Jurkat, Clone E6-1 (cell line): ENCODE measurements around the gene SYNDIG1.

Experiments used
- DNase-seq: peaks from one replicate; pipeline ENCODE4 v3.0.0-alpha.2; 2011; ENCODE audit warnings: low read depth, low spot score
- H3K4me3 ChIP-seq: 2 replicates; pipeline ENCODE4 v1.5.1; 2011; ENCODE audit warnings: mild to moderate bottlenecking, low read length, control low read depth, moderate library complexity

SYNDIG1 gene

GRCh38 chr20:24445510-24446170 lies 23.8 kb upstream of the SYNDIG1 start:
- no peak overlapping the region for H3K4me3 ChIP-seq
- DNase-seq, result no peak

DNA sequence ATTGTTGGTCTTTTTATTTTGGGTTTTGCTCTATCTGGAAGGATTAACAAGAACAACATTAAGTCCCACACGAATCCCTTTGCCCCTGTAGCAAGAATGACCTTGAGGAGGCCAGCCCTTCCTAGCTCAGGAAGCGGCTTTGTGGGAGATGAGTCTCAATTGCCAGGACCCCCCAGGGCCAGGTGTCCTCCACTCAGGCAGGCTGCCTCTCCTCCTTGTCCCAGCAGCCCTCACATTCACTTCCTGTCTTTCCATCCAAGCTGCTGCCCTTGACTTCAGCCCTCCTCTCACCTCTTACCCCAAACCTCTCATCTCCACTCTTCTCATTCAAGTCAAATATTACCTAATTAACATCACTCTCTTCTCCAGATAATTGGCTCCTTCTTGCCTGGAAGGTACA lies 22.6 kb upstream of the SYNDIG1 start:
- no peak overlapping the region for H3K4me3 ChIP-seq
- no peak for DNase-seq

- no peak for DNase-seq
- H3K4me3 ChIP-seq, result no peak overlapping the region
Measured at GRCh38 chr20:24448170-24448569, 21.3 kb upstream of the SYNDIG1 start.

DNA sequence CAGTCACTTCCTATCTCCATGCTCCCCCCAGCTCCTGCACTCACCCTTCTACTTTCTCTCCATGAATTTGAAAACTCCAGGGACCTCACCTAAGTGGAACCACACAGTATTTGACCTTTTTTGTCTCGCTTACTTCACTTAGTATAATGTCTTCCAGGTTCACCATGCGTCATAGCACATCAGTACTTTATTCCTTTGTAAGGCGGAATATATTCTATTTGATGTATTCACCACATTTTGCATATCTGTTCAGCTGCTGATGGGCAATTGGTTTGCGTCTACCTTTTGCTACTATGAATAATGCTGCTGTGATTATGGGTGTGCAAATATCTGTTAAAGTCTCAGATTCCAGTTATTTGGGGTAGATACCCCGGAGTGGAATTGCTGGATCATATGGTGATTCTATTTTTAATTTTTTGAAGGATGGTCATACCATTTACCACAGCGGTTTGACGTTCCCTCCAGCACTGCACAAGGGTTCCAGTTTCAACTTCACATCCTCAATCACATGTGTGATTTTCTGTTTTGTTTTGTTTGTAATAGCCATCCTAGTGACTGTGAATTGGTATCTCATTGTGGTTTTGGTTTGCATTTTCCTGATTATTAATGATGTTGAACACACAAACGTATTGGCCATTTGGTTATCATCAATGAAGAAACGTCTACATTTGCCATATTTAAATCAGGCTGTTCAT lies 20.3 kb upstream of the SYNDIG1 start:
- DNase-seq, result no peak
- no peak overlapping the region for H3K4me3 ChIP-seq

DNA sequence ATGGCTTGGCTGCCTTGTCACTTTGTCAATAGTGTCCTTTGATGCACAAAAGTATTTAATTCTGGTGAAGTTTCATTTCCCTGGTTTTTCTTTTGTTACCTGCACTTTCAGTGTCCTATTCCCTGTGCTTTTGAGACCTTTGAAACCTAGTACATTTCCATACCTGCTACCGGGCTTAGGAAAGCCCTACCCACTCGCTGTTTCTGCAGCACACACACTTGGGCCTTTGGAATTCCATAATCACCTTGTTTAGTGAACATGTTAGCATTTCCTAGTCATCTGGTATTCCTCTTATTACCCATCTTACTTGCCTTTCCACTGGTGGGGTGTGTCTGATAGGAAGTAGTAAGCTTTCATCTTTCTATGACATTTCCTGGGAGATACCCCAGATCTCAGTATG lies 19.3 kb upstream of the SYNDIG1 start:
- no peak for DNase-seq
- H3K4me3 ChIP-seq, result no peak overlapping the region

DNA sequence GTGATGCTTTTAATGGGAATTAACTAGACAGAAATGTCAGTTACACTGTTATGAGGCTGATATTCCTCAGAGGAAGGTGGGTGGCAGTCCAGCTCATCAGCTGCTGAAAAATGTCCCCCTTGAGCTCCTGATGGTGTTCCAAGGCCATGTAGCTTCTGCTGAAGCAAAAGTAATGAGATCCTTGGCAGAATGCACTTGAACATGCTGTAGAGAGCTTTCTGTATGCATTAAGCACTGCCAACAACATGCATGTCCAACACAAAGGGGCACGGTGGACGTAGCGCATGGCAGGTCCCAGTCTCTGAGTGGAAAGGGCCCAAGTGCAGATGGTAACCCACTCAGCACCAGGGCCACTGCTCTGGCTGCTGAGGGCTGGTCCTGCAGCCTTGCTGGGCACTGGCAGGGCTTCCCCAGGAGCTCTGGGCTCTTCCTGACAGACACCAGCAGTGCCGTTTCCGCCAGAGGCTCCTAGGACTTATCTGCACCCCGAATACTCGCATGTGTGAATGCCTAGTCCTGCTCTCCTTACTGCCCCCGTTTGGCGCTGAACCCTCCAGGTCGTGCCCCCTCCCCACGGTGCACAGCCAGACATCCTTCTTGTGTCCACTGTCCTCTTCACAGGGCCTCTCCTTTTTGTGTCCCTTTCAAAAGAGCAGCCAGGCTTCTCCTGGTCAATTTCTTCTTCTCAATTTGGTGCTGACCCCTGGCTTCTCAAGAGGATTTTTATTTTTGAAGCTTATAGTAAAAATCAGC lies 18.6 kb upstream of the SYNDIG1 start:
- no peak overlapping the region for H3K4me3 ChIP-seq
- DNase-seq, result no peak

GRCh38 chr20:24451428-24451827 lies 18.0 kb upstream of the SYNDIG1 start:
- no peak overlapping the region for H3K4me3 ChIP-seq
- DNase-seq, result no peak

- no peak for DNase-seq
Measured at GRCh38 chr20:24452016-24452415, 17.4 kb upstream of the SYNDIG1 start.

DNA sequence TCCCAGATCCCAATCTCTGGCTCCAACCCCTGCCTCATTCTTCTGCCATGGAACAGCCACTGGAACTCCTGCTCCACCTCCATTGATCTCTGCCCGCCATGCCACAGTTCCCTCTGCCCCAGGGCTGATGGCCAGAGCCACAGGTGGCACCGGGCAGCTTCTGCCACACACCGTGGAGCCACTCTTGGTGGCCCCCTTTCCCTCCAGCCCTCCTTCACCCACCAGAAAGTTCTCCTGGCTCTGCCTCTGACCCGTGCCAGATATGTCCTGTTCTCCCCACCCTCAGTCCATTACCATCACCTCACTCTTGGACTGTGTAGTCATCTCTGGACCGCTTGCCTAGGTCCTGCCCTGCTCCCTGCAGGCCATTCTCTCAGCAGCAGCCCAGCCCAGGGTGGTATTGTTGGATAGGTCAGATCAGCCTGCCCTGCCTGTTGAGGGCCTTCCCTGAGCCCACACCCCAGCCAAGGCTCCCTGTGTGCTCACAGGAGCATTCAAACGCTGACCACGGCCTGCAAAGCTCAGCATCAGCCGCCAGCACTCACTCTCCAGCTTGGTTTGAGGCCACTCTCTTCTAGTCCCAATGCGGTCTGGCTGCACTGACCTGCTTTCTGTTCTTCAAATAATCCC lies 16.8 kb upstream of the SYNDIG1 start:
- DNase-seq, result no peak

More at GRCh38 chr20:24452016-24452415, 17.4 kb upstream of the SYNDIG1 start:
- no peak overlapping the region for H3K4me3 ChIP-seq

DNA sequence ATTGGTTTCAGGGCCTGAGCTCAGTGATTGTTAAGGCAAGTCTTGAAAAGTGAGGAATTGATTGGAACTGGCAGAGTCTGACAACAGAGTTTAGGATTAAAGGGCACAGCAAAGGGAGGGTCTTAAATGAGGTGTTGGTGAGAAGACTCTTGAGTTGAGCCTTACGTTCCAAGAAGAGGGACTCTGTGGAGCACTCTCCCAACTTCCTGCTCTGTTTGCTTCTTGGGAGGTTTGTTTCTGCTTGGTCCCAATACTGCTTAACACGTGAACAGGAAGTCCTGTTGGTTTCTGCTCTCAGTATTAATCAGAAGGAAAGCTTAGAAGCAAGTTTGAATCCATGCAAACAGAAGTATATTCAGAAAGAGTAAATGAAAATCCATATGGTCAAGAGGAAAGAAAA lies 15.6 kb upstream of the SYNDIG1 start:
- no peak for DNase-seq
- H3K4me3 ChIP-seq, result no peak overlapping the region

More for the DNA sequence above, 16.8 kb upstream of the SYNDIG1 start:
- H3K4me3 ChIP-seq, result no peak overlapping the region

DNA sequence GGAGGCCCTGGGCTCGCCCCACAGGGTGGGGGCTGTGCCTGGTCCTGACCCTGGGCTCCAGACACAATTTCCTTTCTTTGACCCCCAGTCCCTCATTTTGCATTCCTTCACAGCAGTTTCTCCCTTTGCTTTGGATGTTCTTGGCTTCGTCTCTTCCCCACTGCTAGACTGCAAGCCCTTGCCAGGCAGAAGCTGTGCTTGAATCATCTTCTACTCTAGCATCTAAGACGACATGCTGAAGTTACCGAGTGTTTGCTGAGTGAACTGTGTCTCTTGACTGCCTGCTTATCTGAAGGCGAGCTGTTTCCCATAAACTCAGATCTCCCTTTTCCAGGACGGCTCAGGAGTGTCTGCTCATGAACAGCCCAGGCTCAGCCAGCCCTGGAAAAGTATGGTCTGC lies 14.3 kb upstream of the SYNDIG1 start:
- H3K4me3 ChIP-seq, result no peak overlapping the region
- DNase-seq, result no peak

GRCh38 chr20:24456398-24456781 lies 13.0 kb upstream of the SYNDIG1 start:
- no peak for DNase-seq
- no peak overlapping the region for H3K4me3 ChIP-seq

DNA sequence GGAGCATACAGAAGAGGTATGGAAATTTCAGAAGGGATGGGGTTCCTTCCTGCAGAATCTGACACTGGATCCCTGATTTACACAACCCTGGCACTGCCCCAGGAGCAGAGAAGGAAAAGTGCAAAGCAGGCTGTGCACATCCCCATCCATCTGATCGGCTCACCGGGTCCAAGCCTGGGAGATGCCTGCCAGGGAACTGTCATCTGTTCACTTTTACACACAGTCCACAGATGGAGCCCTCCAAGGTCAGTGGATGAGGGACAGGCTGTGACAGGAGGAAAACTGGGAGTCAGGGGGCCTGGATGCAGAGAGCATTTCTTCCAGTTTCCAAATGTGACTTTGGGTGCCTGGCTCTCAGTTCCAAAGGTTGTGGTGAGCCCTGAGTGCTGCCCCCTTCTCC lies 11.0 kb upstream of the SYNDIG1 start:
- no peak for DNase-seq
- no peak overlapping the region for H3K4me3 ChIP-seq

GRCh38 chr20:24459733-24460132 lies 9.7 kb upstream of the SYNDIG1 start:
- no peak for DNase-seq
- no peak overlapping the region for H3K4me3 ChIP-seq

DNA sequence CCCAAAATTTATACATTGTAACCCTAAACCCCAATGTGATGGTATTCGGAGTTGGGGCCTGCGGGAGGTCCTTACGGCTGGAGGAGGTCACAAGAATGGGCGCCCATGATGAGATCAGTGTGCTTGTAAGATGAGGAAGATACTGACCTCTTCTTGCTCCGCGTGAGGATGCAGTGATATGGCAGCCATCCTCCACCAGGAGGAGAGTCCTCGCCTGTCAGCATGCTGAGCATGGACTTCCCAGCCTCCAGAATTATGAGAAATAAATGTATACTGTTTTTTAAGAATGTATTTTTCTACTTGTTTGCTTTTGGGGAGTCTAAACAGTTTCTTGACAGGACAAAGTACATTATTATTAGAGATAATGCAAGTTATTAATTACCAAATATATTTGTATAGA lies 8.7 kb upstream of the SYNDIG1 start:
- H3K4me3 ChIP-seq, result no peak overlapping the region
- DNase-seq, result no peak

GRCh38 chr20:24461848-24462247 lies 7.6 kb upstream of the SYNDIG1 start:
- no peak overlapping the region for H3K4me3 ChIP-seq
- DNase-seq, result no peak

DNA sequence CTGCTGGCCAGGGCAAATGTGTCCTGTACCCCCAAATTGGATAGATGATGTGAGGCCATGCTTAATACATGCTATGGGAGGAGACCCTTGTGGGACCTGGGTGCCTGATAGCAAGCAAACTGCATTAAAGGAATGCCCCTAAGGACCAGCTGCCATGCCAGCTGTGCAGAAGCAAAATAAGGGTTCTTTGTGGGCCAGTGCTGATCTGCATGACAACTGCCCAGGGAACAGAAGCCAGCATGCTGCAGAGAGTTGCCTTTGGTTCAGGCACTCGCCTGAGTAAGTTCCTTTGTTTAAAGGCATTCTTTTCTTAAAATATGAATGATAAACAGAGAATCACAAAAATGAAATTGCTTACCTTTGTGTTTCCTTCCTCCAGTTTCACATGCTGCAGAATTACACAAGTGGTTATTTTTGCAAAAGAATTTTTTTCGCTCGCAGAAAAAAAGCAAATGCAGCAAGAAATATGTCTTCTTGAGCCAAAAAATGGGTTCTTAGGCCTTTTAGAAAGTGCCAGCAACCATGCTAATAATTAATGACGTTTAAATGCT lies 6.9 kb upstream of the SYNDIG1 start:
- H3K4me3 ChIP-seq, result no peak overlapping the region
- no peak for DNase-seq

DNA sequence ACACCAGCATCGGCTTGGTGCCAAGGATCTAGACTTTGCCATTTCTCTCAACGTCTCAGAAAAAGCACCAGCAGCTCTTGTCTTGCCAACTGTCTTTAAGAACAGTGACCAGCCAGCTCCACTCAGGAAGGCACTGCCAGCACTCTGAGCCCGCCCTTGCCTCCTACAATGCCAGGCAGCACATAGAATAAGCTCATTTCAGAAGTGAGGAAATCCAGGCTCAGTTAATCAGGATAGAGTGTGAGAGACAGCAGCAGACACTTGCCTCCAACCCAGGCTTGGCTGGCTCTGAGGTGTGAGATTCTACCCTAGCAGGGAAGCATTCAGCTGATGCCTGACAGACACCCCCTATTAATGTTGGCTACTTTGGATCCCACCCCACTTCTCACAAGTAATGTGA lies 4.3 kb upstream of the SYNDIG1 start:
- no peak overlapping the region for H3K4me3 ChIP-seq
- no peak for DNase-seq

DNA sequence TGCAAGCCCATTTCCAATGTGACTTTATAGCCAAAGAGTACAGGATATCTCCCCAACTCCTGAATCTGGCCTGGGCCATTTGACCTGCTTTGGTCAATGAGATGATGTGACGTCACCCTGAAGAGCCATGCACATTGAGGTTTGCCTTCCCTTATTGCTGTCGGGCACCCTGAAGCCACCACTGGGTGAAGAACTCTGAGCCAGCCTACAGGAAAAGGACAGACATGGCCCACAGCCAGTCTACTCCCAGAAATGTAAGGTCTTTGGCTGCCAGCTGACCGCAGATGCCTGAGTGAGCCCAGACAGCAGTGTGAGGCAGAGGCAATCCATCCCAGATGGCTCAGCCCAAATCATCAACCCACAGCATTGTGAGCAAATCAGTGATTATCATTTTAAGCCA lies 3.7 kb upstream of the SYNDIG1 start:
- DNase-seq, result no peak
- no peak overlapping the region for H3K4me3 ChIP-seq
